ENCODE measurements around the gene RBMS1. TPM values are rescaled to one million over a fixed set of nuclear protein-coding genes. Genes with fewer than 3 reads are reported as not detected.

RBMS1 gene
- total RNA-seq, result 76.3 and 88.4 TPM in 2 replicates

GRCh38 chr2:160493227-160494028 lies at the start of gene RBMS1:
RBMS1 (minus strand) TSS chr2:160493807; CDS start chr2:160493363, 444 bp downstream.
- no peak for DNase-seq (ENCODE audit: low read depth, low spot score)

GRCh38 chr2:160541745-160542144 lies 48.1 kb upstream of the RBMS1 start:
- no peak for DNase-seq (ENCODE audit: low read depth, low spot score)

GRCh38 chr2:160538559-160539355 lies 45.1 kb upstream of the RBMS1 start:
- DNase-seq (ENCODE audit: low read depth, low spot score), result no peak

GRCh38 chr2:160538115-160538514 lies 44.5 kb upstream of the RBMS1 start:
- no peak for DNase-seq (ENCODE audit: low read depth, low spot score)

GRCh38 chr2:160534996-160535395 lies 41.4 kb upstream of the RBMS1 start:
- DNase-seq (ENCODE audit: low read depth, low spot score), result no peak

GRCh38 chr2:160534249-160534648 lies 40.6 kb upstream of the RBMS1 start:
- no peak for DNase-seq (ENCODE audit: low read depth, low spot score)

- DNase-seq (ENCODE audit: low read depth, low spot score), result no peak
Observed at GRCh38 chr2:160533482-160533881, 39.9 kb upstream of the RBMS1 start.

- DNase-seq (ENCODE audit: low read depth, low spot score), result no peak
Observed at GRCh38 chr2:160532388-160532787, 38.8 kb upstream of the RBMS1 start.

GRCh38 chr2:160522951-160523710 lies 29.5 kb upstream of the RBMS1 start:
- DNase-seq (ENCODE audit: low read depth, low spot score), result no peak

GRCh38 chr2:160517731-160518130 lies 24.1 kb upstream of the RBMS1 start:
- no peak for DNase-seq (ENCODE audit: low read depth, low spot score)

- DNase-seq (ENCODE audit: low read depth, low spot score), result no peak
Observed at GRCh38 chr2:160516547-160517365, 23.1 kb upstream of the RBMS1 start.

GRCh38 chr2:160515120-160515519 lies 21.5 kb upstream of the RBMS1 start:
- no peak for DNase-seq (ENCODE audit: low read depth, low spot score)

- DNase-seq (ENCODE audit: low read depth, low spot score), result no peak
Observed at GRCh38 chr2:160513120-160513519, 19.5 kb upstream of the RBMS1 start.

GRCh38 chr2:160512491-160512890 lies 18.9 kb upstream of the RBMS1 start:
- no peak for DNase-seq (ENCODE audit: low read depth, low spot score)

- DNase-seq (ENCODE audit: low read depth, low spot score), result no peak
Observed at GRCh38 chr2:160510617-160511016, 17.0 kb upstream of the RBMS1 start.

- no peak for DNase-seq (ENCODE audit: low read depth, low spot score)
Observed at GRCh38 chr2:160509016-160509415, 15.4 kb upstream of the RBMS1 start.

GRCh38 chr2:160507464-160507863 lies 13.9 kb upstream of the RBMS1 start:
- DNase-seq (ENCODE audit: low read depth, low spot score), result no peak

- no peak for DNase-seq (ENCODE audit: low read depth, low spot score)
Observed at GRCh38 chr2:160507046-160507407, 13.4 kb upstream of the RBMS1 start.

GRCh38 chr2:160506371-160507045 lies 12.9 kb upstream of the RBMS1 start:
- no peak for DNase-seq (ENCODE audit: low read depth, low spot score)

- no peak for DNase-seq (ENCODE audit: low read depth, low spot score)
Observed at GRCh38 chr2:160505256-160505655, 11.6 kb upstream of the RBMS1 start.

- DNase-seq (ENCODE audit: low read depth, low spot score), result no peak
Observed at GRCh38 chr2:160502478-160502877, 8.9 kb upstream of the RBMS1 start.

Measured in pulmonary artery endothelial cell (primary cell).